K562 (cell line): ENCODE measurements around the gene ING1.

Experiments used
- PHF8 ChIP-seq: fragments of 200-600 bp; sonication (generic); IDR thresholded peaks from 2 replicates; pipeline ENCODE4 v1.6.1; 2012; ENCODE audit warnings: mixed run types, mild to moderate bottlenecking, inconsistent platforms, low read length, moderate library complexity, borderline replicate concordance
- TF ChIP-seq, protein P1 (sequence below): fragments of 450-650 bp; IDR thresholded peaks from one replicate; pipeline ENCODE4 v1.6.1; 2018; ENCODE audit warnings: mild to moderate bottlenecking, moderate library complexity; ENCODE audit not compliant: partially characterized antibody

DNA sequence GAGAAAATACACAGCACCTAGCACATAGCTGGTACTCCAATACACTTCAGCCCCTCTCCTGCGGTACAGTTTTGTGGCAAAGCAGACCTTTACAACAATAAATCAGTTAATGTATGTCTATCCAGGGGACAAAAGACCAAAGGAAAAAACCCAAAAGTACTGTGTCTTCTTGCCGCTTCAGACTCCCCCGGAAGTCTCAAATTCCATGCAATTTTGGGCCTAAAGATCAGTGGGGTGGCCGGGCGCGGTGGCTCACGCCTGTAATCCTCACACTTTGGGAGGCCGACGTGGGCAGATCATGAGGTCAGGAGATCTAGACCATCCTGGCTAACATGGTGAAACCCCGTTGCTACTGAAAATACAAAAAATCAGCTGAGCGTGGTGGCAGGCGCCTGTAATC, 23.8 kb upstream of the ING1 start:
- no peak for TF ChIP-seq PHF8
- TF ChIP-seq, protein P1, sequence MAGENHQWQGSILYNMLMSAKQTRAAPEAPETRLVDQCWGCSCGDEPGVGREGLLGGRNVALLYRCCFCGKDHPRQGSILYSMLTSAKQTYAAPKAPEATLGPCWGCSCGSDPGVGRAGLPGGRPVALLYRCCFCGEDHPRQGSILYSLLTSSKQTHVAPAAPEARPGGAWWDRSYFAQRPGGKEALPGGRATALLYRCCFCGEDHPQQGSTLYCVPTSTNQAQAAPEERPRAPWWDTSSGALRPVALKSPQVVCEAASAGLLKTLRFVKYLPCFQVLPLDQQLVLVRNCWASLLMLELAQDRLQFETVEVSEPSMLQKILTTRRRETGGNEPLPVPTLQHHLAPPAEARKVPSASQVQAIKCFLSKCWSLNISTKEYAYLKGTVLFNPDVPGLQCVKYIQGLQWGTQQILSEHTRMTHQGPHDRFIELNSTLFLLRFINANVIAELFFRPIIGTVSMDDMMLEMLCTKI = no peak
